Stimulated activated CD8-positive, alpha-beta memory T cell treated with anti-CD3 and anti-CD28 coated beads, Interleukin-7, amount 100 ng/mL, for 24 hours (primary cell): Measurements from ENCODE around the gene TRAM2.

Source experiments
- DNase-seq: peaks from one replicate; pipeline ENCODE4 v3.0.0-alpha.2; 2020; ENCODE audit warnings: low read depth

The TRAM2 gene

GRCh38 chr6:52566853-52567279, 10.0 kb downstream of the TRAM2 start:
- no peak for DNase-seq

GRCh38 chr6:52566201-52566600, 10.7 kb downstream of the TRAM2 start:
- no peak for DNase-seq

- DNase-seq: no peak
Measured at GRCh38 chr6:52564856-52565255, 12.0 kb downstream of the TRAM2 start.

GRCh38 chr6:52562911-52563310, 13.9 kb downstream of the TRAM2 start:
- DNase-seq: no peak

- no peak for DNase-seq
Measured at GRCh38 chr6:52560462-52560861, 16.4 kb downstream of the TRAM2 start.

- DNase-seq: no peak
Measured at GRCh38 chr6:52558266-52559000, 18.4 kb downstream of the TRAM2 start.

- no peak for DNase-seq
Measured at GRCh38 chr6:52557389-52558265, 19.2 kb downstream of the TRAM2 start.

- DNase-seq: no peak
Measured at GRCh38 chr6:52555518-52556233, 21.2 kb downstream of the TRAM2 start.

GRCh38 chr6:52554684-52555280, 22.1 kb downstream of the TRAM2 start:
- no peak for DNase-seq

GRCh38 chr6:52553719-52554118, 23.1 kb downstream of the TRAM2 start:
- DNase-seq: no peak

- DNase-seq: no peak
Measured at GRCh38 chr6:52553158-52553557, 23.7 kb downstream of the TRAM2 start.

GRCh38 chr6:52552278-52552643, 24.6 kb downstream of the TRAM2 start:
- DNase-seq: no peak

GRCh38 chr6:52551483-52552277, 25.2 kb downstream of the TRAM2 start:
- no peak for DNase-seq

GRCh38 chr6:52550870-52551269, 26.0 kb downstream of the TRAM2 start:
- DNase-seq: no peak

GRCh38 chr6:52550014-52550575, 26.8 kb downstream of the TRAM2 start:
- no peak for DNase-seq

- DNase-seq: no peak
Measured at GRCh38 chr6:52549428-52549827, 27.4 kb downstream of the TRAM2 start.

GRCh38 chr6:52548999-52549398, 27.9 kb downstream of the TRAM2 start:
- no peak for DNase-seq

- no peak for DNase-seq
Measured at GRCh38 chr6:52548353-52548713, 28.5 kb downstream of the TRAM2 start.

- no peak for DNase-seq
Measured at GRCh38 chr6:52547647-52548352, 29.1 kb downstream of the TRAM2 start.

- no peak for DNase-seq
Measured at GRCh38 chr6:52546678-52547077, 30.2 kb downstream of the TRAM2 start.

GRCh38 chr6:52546192-52546591, 30.7 kb downstream of the TRAM2 start:
- no peak for DNase-seq
